Measurements from ENCODE around the gene ZNF827.

The ZNF827 gene

GRCh38 chr4:145760961-145761929 is 177.4 kb downstream of the ZNF827 start:
- no peak for DNase-seq (ENCODE audit: low read depth in 2 of 2)

DNA sequence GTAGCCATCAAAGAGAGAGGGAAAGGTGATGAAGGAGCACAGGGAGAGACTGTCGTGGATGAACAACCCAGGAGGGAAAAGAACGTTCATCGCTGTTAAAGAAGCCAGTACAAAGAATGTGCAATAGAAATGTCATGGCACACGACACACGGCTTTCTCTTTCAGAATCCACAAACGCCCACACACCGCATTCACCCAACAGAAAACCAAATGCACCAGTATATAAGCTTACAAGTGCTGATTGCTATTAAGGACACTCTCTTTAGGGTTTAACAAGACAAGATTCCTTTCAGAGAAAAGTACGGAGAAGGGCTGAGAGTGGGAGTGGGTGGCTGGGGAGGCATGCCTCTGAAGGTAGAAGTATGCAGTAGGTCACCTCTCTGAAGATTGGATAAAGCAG is 178.4 kb downstream of the ZNF827 start:
- no peak for DNase-seq (ENCODE audit: low read depth in 2 of 2)

GRCh38 chr4:145757188-145757587 is 181.4 kb downstream of the ZNF827 start:
- no peak for DNase-seq (ENCODE audit: low read depth in 2 of 2)

DNA sequence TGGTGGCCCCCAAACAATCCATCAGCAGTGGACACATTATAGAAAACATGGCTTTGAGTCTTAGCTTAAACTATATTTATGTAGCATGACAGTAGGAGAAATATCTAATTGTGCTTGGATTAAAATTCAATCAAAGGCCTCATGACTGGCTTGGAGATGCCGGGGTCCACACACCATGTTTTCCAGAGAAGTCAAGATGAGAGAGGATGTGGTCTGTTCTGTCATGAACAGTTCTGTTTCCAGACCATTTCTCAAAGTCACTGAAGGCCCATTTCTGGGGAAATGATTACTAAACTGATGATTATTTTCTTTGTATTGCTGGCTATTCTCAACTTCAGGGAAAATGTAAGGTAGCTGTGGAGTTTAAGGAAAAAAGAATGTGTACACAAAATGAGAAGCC is 182.4 kb downstream of the ZNF827 start:
- DNase-seq (ENCODE audit: low read depth in 2 of 2) = no peak

DNA sequence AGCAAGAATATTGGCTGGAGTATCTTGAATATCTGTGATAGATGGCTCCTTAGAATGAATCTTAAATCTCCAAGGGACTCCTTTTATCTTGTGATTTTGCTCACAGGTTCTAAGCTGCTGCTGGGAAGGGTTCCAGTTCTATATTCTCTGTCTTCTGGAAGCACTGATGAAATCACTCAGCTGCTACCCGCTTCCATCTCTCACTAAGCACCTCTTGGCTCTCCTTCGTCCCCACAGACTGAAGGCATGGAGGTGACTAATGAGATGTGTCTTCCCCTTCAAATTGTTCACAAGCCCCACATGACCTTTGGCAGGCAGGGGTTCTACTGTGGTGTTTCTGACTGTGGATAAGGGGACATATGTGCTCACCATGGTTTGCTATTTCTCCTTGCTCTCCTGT is 182.8 kb downstream of the ZNF827 start:
- no peak for DNase-seq (ENCODE audit: low read depth in 2 of 2)

DNA sequence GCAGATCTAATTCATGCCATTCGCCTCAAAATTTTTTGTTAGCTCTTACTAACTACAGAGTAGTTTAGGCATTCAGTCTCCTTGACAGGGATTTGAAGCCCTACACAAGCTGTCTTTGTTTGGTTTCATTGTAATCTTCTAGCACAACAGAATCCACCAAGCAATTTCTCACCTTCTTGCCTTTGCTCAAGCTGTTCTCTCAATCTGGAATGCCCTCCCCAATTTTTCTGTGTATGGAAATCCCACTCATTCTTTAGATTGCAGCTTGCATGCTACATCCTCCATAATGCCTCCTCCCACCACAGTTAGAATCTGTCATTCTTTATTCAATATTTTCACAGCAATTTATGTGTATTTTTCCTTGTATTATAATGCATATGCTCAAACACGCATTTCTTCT is 195.0 kb downstream of the ZNF827 start:
- DNase-seq (ENCODE audit: low read depth in 2 of 2) = no peak

- no peak for DNase-seq (ENCODE audit: low read depth in 2 of 2)
These were observed 197.8 kb downstream of the ZNF827 start for GRCh38 chr4:145740806-145741205.

GRCh38 chr4:145739845-145740244 is 198.8 kb downstream of the ZNF827 start:
- no peak for DNase-seq (ENCODE audit: low read depth in 2 of 2)

DNA sequence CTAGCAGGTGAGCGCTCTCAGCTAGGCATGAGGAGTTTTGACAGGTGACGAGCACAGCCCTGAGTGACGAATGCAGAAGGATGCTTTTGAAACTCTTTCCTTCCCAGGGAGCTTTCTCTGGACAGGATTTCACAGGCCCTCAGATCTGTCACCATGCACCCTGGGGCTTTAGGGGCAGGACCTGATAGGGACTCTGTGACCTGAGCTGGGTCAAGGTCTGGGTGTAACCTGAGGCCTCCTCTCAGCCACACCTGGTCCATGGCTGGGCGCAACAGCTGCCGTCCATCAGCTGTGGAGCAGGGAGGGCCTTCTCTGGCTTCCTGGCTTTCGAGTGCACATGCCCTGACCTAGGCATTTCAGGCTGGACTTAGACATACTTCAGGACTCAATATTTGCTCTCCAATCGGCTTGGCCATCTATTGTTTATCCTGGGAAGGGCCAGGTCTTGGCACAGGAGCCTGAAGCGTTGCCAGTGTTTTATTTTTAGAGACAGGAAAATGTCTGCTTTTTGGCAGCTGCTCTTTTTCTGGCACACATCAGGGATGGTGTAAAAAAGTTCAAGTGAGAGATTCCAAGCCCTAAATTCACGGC is 202.3 kb downstream of the ZNF827 start:
- no peak for DNase-seq (ENCODE audit: low read depth in 2 of 2)

- no peak for DNase-seq (ENCODE audit: low read depth in 2 of 2)
These were observed 202.8 kb downstream of the ZNF827 start for GRCh38 chr4:145735827-145736226.

DNA sequence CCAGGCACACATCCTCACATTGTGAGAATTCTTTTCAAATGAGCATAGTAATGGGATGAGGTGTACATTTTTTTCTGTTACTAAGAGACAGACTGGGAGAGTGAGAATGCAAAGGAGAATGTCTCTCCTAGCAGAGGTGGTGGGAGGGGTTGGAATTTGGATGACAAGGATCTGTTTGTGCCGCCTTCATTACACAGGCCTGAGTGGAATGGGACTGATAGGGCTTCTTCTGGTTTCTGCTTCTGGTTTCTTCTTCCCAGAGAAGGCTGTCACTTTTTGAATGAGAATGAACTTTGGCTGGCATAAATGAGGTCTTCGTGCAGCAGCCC is 203.3 kb downstream of the ZNF827 start:
- DNase-seq (ENCODE audit: low read depth in 2 of 2) = no peak

DNA sequence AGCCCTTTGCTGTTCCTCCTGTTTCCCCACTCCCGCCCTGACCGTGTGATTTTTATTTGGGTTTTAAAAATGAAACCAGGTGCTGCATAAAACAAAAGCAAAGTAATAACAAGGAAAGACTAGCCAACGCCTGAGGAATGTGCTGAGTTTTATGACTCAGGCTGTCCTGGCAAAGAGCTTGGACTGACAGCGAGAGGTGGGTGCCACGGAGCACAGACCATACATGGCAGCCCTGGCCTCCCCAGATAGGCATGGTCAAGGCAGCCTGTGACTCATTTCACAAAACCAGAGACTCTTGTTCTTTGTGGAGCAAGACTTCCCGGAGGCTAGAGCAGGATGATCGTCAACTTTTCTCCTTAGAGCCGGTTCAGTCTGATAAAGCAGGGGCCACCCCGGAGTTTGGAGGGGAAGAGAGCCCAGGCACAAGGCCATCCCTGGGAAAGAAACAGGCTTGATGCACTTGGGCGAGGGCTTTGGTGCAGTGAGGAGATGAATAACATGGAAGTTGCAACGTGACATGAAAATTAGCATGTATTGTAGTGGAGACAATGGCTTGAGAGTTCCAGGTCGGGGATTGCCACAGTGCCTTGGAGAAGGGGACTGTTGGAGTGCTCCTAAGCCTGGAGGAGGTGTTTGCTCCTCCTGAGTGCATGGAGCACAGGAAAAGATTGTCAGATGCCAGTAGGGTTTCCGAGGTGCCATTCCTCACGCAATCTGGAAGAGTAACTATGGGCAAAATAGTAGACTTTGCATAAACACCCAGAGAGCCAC is 203.9 kb downstream of the ZNF827 start:
- DNase-seq (ENCODE audit: low read depth in 2 of 2) = no peak

DNA sequence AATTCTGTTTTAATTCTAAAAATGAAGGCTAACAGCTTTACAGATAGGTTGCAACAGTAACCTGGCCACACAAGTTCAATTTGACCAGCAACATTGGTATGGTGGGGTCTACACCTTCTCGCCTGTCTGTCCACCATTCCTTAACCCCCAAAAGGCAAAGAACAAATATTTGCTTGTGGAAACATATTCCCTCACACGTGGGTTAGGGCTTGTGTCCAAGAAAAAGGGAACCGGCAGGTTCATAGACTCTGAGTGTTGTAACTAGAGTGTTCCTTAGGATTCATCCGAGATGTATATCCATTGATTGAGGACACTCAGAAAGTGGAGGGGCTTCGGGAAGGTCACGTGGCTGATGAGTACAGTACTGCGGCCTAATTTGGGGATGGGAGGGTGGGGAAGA is 204.6 kb downstream of the ZNF827 start:
- no peak for DNase-seq (ENCODE audit: low read depth in 2 of 2)

DNA sequence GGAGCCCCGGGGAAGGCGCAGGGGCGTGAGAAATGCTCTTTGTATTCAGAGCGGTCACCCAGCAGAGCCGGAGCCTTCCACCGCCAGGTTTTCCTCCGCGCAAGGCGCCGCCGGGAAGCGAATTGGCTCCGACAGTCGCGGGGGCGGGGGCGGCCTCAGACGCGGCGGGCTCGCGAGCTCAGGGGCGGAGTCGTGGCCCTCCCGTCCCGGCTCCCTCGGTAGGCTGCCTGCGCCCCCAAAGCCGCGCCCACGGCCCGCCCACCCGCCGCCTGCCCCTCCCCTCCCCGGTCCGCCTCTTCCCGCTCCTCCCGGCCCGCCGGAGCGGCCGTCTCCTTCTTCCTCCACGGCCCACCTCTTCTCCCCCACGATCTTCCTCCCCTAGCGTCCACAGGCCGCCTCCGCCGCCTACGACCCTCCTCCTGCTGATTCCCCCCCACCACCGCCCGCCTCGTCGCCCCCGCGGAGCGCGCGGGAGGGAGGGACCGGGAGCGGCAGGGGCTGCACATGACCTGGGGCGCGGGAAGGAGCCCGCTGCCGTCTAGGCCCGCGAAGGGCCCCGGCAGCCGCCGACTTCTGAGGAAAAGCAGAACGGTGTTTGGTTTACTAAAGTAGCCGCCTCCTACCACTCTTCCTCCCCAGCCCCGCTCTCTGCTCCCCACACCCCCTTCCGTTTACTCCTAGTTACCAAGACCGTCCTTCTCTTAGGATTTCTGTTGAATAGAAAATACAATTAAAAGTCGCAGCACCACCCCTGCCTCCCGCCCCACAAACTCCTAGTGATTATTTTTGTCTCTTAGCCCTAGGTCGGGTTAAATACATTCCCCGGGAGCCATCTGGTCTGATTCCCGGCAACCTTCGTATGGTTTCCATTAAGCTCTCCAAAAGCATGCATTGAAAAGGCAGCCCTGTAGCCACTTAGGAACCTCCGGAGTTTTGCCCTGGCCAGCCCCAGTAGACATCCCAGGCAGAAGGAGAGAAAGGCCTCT is 205.4 kb downstream of the ZNF827 start:
- DNase-seq (ENCODE audit: low read depth in 2 of 2) = peak; percentile 77 to 81

DNA sequence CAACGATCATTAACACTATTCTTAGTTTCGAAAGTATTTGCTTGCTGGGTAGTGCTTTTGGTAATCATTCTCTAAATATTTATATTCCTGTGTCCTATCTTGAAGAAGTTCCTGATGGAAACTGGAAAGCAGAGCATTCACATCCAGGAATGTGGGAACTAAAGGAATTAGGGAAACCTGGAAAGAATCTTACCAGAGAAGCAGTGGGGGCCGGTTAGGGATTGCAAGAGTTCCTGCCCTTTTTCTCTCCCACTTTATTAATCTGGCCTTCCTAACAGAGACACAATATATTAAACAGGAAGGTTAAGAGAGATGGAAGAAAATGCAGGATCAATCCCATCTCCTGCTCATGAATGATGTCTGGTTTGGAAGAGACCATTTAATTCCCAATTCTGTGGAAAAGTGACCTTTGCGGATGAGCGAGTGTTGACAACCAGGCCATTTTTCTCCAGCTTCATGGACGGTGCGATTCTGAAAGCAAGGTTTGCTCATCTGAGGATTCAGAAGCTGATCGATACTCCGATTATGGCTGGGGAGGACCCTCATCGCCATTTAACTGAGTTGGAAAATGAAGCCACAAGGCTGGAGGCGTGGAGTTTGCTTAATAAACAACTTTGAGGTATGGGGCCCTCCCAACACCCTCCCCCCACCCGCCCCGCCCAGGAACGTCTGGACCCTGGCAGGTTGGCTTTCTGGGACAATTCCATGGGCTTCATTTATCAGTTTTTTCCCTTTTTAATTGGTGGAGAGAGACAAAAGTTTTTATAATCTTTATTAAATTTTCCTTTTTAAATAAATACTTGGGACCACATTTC is 206.4 kb downstream of the ZNF827 start:
- no peak for DNase-seq (ENCODE audit: low read depth in 2 of 2)

- DNase-seq (ENCODE audit: low read depth in 2 of 2) = no peak
These were observed 207.6 kb downstream of the ZNF827 start for GRCh38 chr4:145731028-145731427.

GRCh38 chr4:145730026-145730425 is 208.6 kb downstream of the ZNF827 start:
- DNase-seq (ENCODE audit: low read depth in 2 of 2) = no peak

DNA sequence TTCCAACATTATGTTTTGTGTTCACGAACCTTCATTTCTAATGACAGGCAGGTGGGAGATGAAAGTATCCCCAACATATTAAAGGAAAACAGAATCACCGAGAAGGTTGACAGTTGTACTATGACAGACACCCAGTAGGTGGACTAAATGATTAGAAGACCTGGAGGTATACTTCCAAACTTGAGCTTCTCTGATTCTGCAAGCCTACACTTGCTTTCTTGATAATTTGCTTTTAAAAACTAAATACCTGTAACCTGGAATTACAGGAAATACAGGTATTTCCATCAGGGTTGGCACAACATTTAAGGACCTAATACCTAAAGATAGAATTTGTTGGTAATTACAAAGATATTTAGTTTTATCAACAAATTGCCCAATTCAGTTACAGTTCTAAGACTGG is 215.3 kb downstream of the ZNF827 start:
- no peak for DNase-seq (ENCODE audit: low read depth in 2 of 2)

GRCh38 chr4:145722561-145722960 is 216.1 kb downstream of the ZNF827 start:
- no peak for DNase-seq (ENCODE audit: low read depth in 2 of 2)

GRCh38 chr4:145720656-145721055 is 218.0 kb downstream of the ZNF827 start:
- DNase-seq (ENCODE audit: low read depth in 2 of 2) = no peak
